ENCODE results near the gene KLC1. TPM values are rescaled to one million over a fixed set of nuclear protein-coding genes. Genes with fewer than 3 reads are reported as not detected.

The KLC1 gene
- total RNA-seq, 2 donors from 2014 or later: 199 to 292 TPM

- ATAC-seq (no peak), DNase-seq (no peak)
- H3K27ac ChIP-seq: no peak overlapping the region
- H3K4me1 ChIP-seq: no peaks in the 10 kb centered on the region
- intact Hi-C loops (cut with DNase I): no loop called here
- H3K27me3 ChIP-seq: no peaks in the 10 kb centered on the region
- TF ChIP-seq CTCF (IDR thresholded peaks at IDR 0.05): no peak
- no peak for TF ChIP-seq POLR2A (IDR thresholded peaks at IDR 0.05)
- H3K9me3 ChIP-seq: no peaks in the 10 kb centered on the region
- peaks cover 0 to 23% of the 10 kb centered on the region in 2 donors for H3K36me3 ChIP-seq (replicated peaks in 1 of 2; ENCODE audit: insufficient read depth in 1 of 2, low read depth in 2 of 2)
- WGBS, 2 donors: 90 to 96% methylated on average over 5 to 6 of the region's 6 CpGs
- H3K4me3 ChIP-seq: no peak overlapping the region
These were observed 110.4 kb downstream of the KLC1 start for GRCh38 chr14:103739466-103739792.

GRCh38 chr14:103739793-103740501 is 110.9 kb downstream of the KLC1 start:
- DNase-seq (no peak), ATAC-seq (no peak)
- Histone ChIP-seq H3K9me3 (no peaks in the 10 kb centered on the region), H3K4me1 (no peaks in the 10 kb centered on the region), H3K4me3 (no peak overlapping the region), H3K27me3 (no peaks in the 10 kb centered on the region), H3K27ac (no peak overlapping the region), H3K36me3 (replicated peaks in 1 of 2; ENCODE audit: insufficient read depth in 1 of 2, low read depth in 2 of 2) (peaks cover 0 to 22% of the 10 kb centered on the region in 2 donors)
- TF ChIP-seq POLR2A (IDR thresholded peaks at IDR 0.05) (no peak), CTCF (IDR thresholded peaks at IDR 0.05) (no peak)
- WGBS, 2 donors: 93 to 100% methylated on average over 5 to 30 of the region's 30 CpGs
- intact Hi-C loops (cut with DNase I): no loop called here

- H3K36me3 ChIP-seq (replicated peaks in 1 of 2; ENCODE audit: insufficient read depth in 1 of 2, low read depth in 2 of 2): peaks cover 0 to 24% of the 10 kb centered on the region in 2 donors
- H3K9me3 ChIP-seq: no peaks in the 10 kb centered on the region
- no peak overlapping the region for H3K4me3 ChIP-seq
- TF ChIP-seq CTCF (IDR thresholded peaks at IDR 0.05) (no peak), POLR2A (IDR thresholded peaks at IDR 0.05) (no peak)
- 74 to 88% methylated on average over 6 to 14 of the region's 14 CpGs for WGBS, 2 donors
- H3K4me1 ChIP-seq: no peaks in the 10 kb centered on the region
- no peaks in the 10 kb centered on the region for H3K27me3 ChIP-seq
- DNase-seq (no peak), ATAC-seq (no peak)
- no peak overlapping the region for H3K27ac ChIP-seq
- intact Hi-C loops (cut with DNase I): no loop called here
These were observed 112.1 kb downstream of the KLC1 start for GRCh38 chr14:103740991-103741689.

- H3K4me1 ChIP-seq: no peaks in the 10 kb centered on the region
- H3K4me3 ChIP-seq: no peak overlapping the region
- peaks cover 0 to 26% of the 10 kb centered on the region in 2 donors for H3K36me3 ChIP-seq (replicated peaks in 1 of 2; ENCODE audit: insufficient read depth in 1 of 2, low read depth in 2 of 2)
- 88 to 91% methylated on average over 2 to 9 of the region's 9 CpGs for WGBS, 2 donors
- ATAC-seq (no peak), DNase-seq (no peak)
- TF ChIP-seq POLR2A (IDR thresholded peaks at IDR 0.05) (no peak), CTCF (IDR thresholded peaks at IDR 0.05) (no peak)
- intact Hi-C loops (cut with DNase I): no loop called here
- H3K27ac ChIP-seq: no peak overlapping the region
- H3K9me3 ChIP-seq: no peaks in the 10 kb centered on the region
- H3K27me3 ChIP-seq: no peaks in the 10 kb centered on the region
These were observed 112.9 kb downstream of the KLC1 start for GRCh38 chr14:103741876-103742275.
